OCI-LY1 (cell line): Measurements from ENCODE around the gene SH2D5.

Experiments used
- EZH2 ChIP-seq: fragments of 200-600 bp; sonication (generic), shearing (Covaris generic); IDR thresholded peaks from 2 replicates; pipeline ENCODE4 v1.8.0; 2017; ENCODE audit warnings: borderline replicate concordance, mixed run types, mild to moderate bottlenecking, antibody characterized with exemption, low read length, moderate library complexity, mixed read lengths
- TF ChIP-seq, protein P1 (sequence below): fragments of 200-600 bp; sonication (generic), shearing (Covaris generic); IDR thresholded peaks from 2 replicates; pipeline ENCODE4 v1.5.1; 2017; ENCODE audit warnings: mild to moderate bottlenecking, antibody characterized with exemption, low read length, moderate library complexity, mixed read lengths

DNA sequence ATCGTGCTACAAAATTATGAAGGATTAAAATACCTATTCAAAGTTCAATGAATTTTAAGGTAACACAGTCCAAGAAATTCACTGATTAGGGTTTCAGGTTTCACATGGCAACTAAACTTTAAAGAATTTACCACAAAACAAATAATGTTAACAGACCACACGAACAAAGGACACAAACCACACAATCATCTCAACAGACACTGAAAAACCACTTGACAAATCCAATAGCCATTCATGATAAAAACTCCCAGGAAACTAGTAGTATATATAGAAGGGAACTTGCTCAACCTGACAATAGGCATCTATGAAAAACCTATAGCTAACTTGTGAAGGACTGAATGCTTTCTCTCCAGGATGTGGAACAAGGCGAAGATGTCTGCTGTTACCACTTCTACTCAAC lies 21.1 kb upstream of the SH2D5 start:
- TF ChIP-seq EZH2: no peak
- TF ChIP-seq, protein P1, sequence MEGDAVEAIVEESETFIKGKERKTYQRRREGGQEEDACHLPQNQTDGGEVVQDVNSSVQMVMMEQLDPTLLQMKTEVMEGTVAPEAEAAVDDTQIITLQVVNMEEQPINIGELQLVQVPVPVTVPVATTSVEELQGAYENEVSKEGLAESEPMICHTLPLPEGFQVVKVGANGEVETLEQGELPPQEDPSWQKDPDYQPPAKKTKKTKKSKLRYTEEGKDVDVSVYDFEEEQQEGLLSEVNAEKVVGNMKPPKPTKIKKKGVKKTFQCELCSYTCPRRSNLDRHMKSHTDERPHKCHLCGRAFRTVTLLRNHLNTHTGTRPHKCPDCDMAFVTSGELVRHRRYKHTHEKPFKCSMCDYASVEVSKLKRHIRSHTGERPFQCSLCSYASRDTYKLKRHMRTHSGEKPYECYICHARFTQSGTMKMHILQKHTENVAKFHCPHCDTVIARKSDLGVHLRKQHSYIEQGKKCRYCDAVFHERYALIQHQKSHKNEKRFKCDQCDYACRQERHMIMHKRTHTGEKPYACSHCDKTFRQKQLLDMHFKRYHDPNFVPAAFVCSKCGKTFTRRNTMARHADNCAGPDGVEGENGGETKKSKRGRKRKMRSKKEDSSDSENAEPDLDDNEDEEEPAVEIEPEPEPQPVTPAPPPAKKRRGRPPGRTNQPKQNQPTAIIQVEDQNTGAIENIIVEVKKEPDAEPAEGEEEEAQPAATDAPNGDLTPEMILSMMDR: no peak
